Measurements from ENCODE around the gene CTNNA2. TPM values are rescaled to one million over a fixed set of nuclear protein-coding genes. Genes with fewer than 3 reads are reported as not detected.

The CTNNA2 gene
- total RNA-seq, 5 donors from 2014 or later (not counting 1 experiment from before 2014, with no cell fraction given), result not detected

- H3K4me3 ChIP-seq (ENCODE audit: control insufficient read depth in 1 of 2, extremely low read depth in 1 of 2, low read length in 1 of 2), result no peak overlapping the region
- peaks cover 0 to 5% (median 0%) of the 10 kb centered on the region in 3 donors for H3K9me3 Mint-ChIP-seq
- CTCF ChIA-PET, result interaction anchor here in 1 of 2 donors (0.6 kb wide), 1 partner anchor 559 kb away, joined by 4 read pairs; no protein-coding TSS in a partner anchor
- H3K4me3 Mint-ChIP-seq, result no peak overlapping the region
- no peaks in the 10 kb centered on the region for H3K9me3 ChIP-seq
- no peaks in the 10 kb centered on the region for H3K4me1 ChIP-seq (ENCODE audit: control insufficient read depth in 1 of 2, extremely low read depth in 1 of 2, insufficient read depth in 2 of 2, low read length in 2 of 2)
- H3K27ac ChIP-seq (ENCODE audit: low read length), result no peak overlapping the region
- no peak overlapping the region for H3K27ac Mint-ChIP-seq
- no peaks in the 10 kb centered on the region for H3K4me1 Mint-ChIP-seq
- no peaks in the 10 kb centered on the region for H3K27me3 Mint-ChIP-seq
- DNase-seq, result no peak
- POLR2A ChIA-PET, result no interaction called here
- no peaks in the 10 kb centered on the region for H3K27me3 ChIP-seq (replicated peaks in 1 of 2; ENCODE audit: control insufficient read depth in 2 of 2, extremely low read depth in 1 of 2, insufficient read depth in 2 of 2, low read length in 1 of 2)
- no peak for ATAC-seq (replicated peaks in 1 of 4)
- 95% methylated on average over 22 of the region's 22 CpGs for WGBS (ENCODE audit: insufficient coverage)
- no peaks in the 10 kb centered on the region for H3K36me3 ChIP-seq (ENCODE audit: control insufficient read depth in 2 of 2, extremely low read depth in 1 of 2, insufficient read depth in 1 of 2, low read length in 1 of 2)
- no peaks in the 10 kb centered on the region for H3K36me3 Mint-ChIP-seq
Measured at GRCh38 chr2:79909521-79909920, 396.7 kb downstream of the CTNNA2 start.

DNA sequence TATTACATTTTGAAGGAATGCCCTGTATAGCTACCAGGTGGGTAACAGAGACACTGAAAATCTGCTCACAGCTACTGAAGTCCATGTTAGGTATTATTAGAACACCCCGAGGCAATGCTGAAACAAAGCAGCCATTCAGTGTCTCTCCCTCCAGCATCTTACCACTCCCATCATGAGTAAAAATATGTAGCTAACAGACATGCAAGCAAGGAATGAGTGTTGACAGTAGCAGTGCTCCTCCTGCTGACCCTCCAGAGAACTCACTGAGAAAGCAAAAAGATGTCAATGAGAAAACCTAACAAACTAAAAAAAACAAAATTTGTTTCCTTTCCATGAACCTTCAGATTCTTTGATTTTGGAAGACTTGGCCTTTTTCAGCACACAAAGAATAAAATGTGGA lies 397.8 kb downstream of the CTNNA2 start:
- Mint-ChIP-seq H3K9me3 (peaks cover 0 to 5% (median 0%) of the 10 kb centered on the region in 3 donors), H3K36me3 (no peaks in the 10 kb centered on the region), H3K4me3 (no peak overlapping the region), H3K27me3 (no peaks in the 10 kb centered on the region), H3K4me1 (no peaks in the 10 kb centered on the region), H3K27ac (no peak overlapping the region)
- no CpG with 5 or more reads among the region's 1 CpG for WGBS (ENCODE audit: insufficient coverage)
- ChIA-PET CTCF (no interaction called here), POLR2A (no interaction called here)
- Histone ChIP-seq H3K4me3 (ENCODE audit: control insufficient read depth in 1 of 2, extremely low read depth in 1 of 2, low read length in 1 of 2) (no peak overlapping the region), H3K4me1 (ENCODE audit: control insufficient read depth in 1 of 2, extremely low read depth in 1 of 2, insufficient read depth in 2 of 2, low read length in 2 of 2) (no peaks in the 10 kb centered on the region), H3K36me3 (ENCODE audit: control insufficient read depth in 2 of 2, extremely low read depth in 1 of 2, insufficient read depth in 1 of 2, low read length in 1 of 2) (no peaks in the 10 kb centered on the region), H3K27ac (ENCODE audit: low read length) (no peak overlapping the region), H3K9me3 (no peaks in the 10 kb centered on the region), H3K27me3 (replicated peaks in 1 of 2; ENCODE audit: control insufficient read depth in 2 of 2, extremely low read depth in 1 of 2, insufficient read depth in 2 of 2, low read length in 1 of 2) (no peaks in the 10 kb centered on the region)
- no peak for DNase-seq
- ATAC-seq (replicated peaks in 1 of 4), result no peak

GRCh38 chr2:79915455-79915854 lies 402.6 kb downstream of the CTNNA2 start:
- H3K9me3 Mint-ChIP-seq, result peaks cover 1 to 7% (median 5%) of the 10 kb centered on the region in 3 donors
- 80% methylated on average over 1 of the region's 4 CpGs for WGBS (ENCODE audit: insufficient coverage)
- no peaks in the 10 kb centered on the region for H3K27me3 Mint-ChIP-seq
- no peak overlapping the region for H3K4me3 ChIP-seq (ENCODE audit: control insufficient read depth in 1 of 2, extremely low read depth in 1 of 2, low read length in 1 of 2)
- H3K36me3 ChIP-seq (ENCODE audit: control insufficient read depth in 2 of 2, extremely low read depth in 1 of 2, insufficient read depth in 1 of 2, low read length in 1 of 2), result no peaks in the 10 kb centered on the region
- H3K4me3 Mint-ChIP-seq, result no peak overlapping the region
- no peak overlapping the region for H3K27ac Mint-ChIP-seq
- ATAC-seq (replicated peaks in 1 of 4) (no peak), DNase-seq (no peak)
- H3K9me3 ChIP-seq, result no peaks in the 10 kb centered on the region
- H3K36me3 Mint-ChIP-seq, result no peaks in the 10 kb centered on the region
- CTCF ChIA-PET, result no interaction called here
- no peaks in the 10 kb centered on the region for H3K4me1 ChIP-seq (ENCODE audit: control insufficient read depth in 1 of 2, extremely low read depth in 1 of 2, insufficient read depth in 2 of 2, low read length in 2 of 2)
- no peak overlapping the region for H3K27ac ChIP-seq (ENCODE audit: low read length)
- H3K4me1 Mint-ChIP-seq, result no peaks in the 10 kb centered on the region
- H3K27me3 ChIP-seq (replicated peaks in 1 of 2; ENCODE audit: control insufficient read depth in 2 of 2, extremely low read depth in 1 of 2, insufficient read depth in 2 of 2, low read length in 1 of 2), result no peaks in the 10 kb centered on the region
- POLR2A ChIA-PET, result no interaction called here

- Histone ChIP-seq H3K27me3 (replicated peaks in 1 of 2; ENCODE audit: control insufficient read depth in 2 of 2, extremely low read depth in 1 of 2, insufficient read depth in 2 of 2, low read length in 1 of 2) (no peaks in the 10 kb centered on the region), H3K4me3 (ENCODE audit: control insufficient read depth in 1 of 2, extremely low read depth in 1 of 2, low read length in 1 of 2) (no peak overlapping the region), H3K27ac (ENCODE audit: low read length) (no peak overlapping the region), H3K36me3 (ENCODE audit: control insufficient read depth in 2 of 2, extremely low read depth in 1 of 2, insufficient read depth in 1 of 2, low read length in 1 of 2) (no peaks in the 10 kb centered on the region), H3K4me1 (ENCODE audit: control insufficient read depth in 1 of 2, extremely low read depth in 1 of 2, insufficient read depth in 2 of 2, low read length in 2 of 2) (no peaks in the 10 kb centered on the region), H3K9me3 (no peaks in the 10 kb centered on the region)
- no peaks in the 10 kb centered on the region for H3K36me3 Mint-ChIP-seq
- DNase-seq (no peak), ATAC-seq (replicated peaks in 1 of 4) (no peak)
- H3K27ac Mint-ChIP-seq, result no peak overlapping the region
- no peak overlapping the region for H3K4me3 Mint-ChIP-seq
- ChIA-PET POLR2A (no interaction called here), CTCF (no interaction called here)
- peaks cover 2 to 9% (median 8%) of the 10 kb centered on the region in 3 donors for H3K9me3 Mint-ChIP-seq
- no CpG with 5 or more reads among the region's 4 CpGs for WGBS (ENCODE audit: insufficient coverage)
- H3K4me1 Mint-ChIP-seq, result no peaks in the 10 kb centered on the region
- no peaks in the 10 kb centered on the region for H3K27me3 Mint-ChIP-seq
Measured at GRCh38 chr2:79916285-79916684, 403.4 kb downstream of the CTNNA2 start.

DNA sequence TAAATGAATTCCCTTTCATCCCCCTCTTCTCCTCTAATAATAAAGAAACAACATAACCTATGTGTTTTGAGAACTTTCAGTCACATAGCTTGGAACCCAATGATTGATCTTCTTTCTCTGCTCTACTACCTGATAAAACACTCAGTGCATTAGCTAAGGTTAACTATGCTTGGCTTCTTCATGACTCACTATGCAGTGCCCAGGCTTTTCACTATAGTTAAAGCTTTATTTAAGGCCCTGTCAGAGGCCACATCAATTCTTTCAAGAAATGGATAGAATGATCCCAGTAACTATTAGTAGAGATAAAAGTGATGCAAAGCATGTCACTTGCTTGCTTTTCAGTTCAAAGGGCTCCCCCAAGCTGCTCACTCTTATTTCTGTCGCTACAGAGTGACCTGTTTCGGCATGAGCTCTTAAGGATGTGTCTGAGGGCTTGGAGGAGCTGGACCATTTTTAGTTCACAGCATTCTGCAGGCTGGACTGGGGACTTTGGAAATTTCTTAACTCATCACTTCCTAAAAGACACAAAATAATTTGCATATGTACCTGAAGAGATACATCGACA lies 407.7 kb downstream of the CTNNA2 start:
- H3K36me3 Mint-ChIP-seq, result no peaks in the 10 kb centered on the region
- no peak overlapping the region for H3K4me3 Mint-ChIP-seq
- ChIA-PET POLR2A (no interaction called here), CTCF (no interaction called here)
- no peak overlapping the region for H3K27ac ChIP-seq (ENCODE audit: low read length)
- H3K4me1 ChIP-seq (ENCODE audit: control insufficient read depth in 1 of 2, extremely low read depth in 1 of 2, insufficient read depth in 2 of 2, low read length in 2 of 2), result no peaks in the 10 kb centered on the region
- H3K4me3 ChIP-seq (ENCODE audit: control insufficient read depth in 1 of 2, extremely low read depth in 1 of 2, low read length in 1 of 2), result no peak overlapping the region
- no CpG with 5 or more reads among the region's 3 CpGs for WGBS (ENCODE audit: insufficient coverage)
- H3K27ac Mint-ChIP-seq, result no peak overlapping the region
- no peaks in the 10 kb centered on the region for H3K36me3 ChIP-seq (ENCODE audit: control insufficient read depth in 2 of 2, extremely low read depth in 1 of 2, insufficient read depth in 1 of 2, low read length in 1 of 2)
- H3K4me1 Mint-ChIP-seq, result no peaks in the 10 kb centered on the region
- H3K9me3 ChIP-seq, result no peaks in the 10 kb centered on the region
- H3K27me3 ChIP-seq (replicated peaks in 1 of 2; ENCODE audit: control insufficient read depth in 2 of 2, extremely low read depth in 1 of 2, insufficient read depth in 2 of 2, low read length in 1 of 2), result no peaks in the 10 kb centered on the region
- ATAC-seq (replicated peaks in 1 of 4) (no peak), DNase-seq (no peak)
- no peaks in the 10 kb centered on the region for H3K27me3 Mint-ChIP-seq
- peaks cover 4 to 12% (median 6%) of the 10 kb centered on the region in 3 donors for H3K9me3 Mint-ChIP-seq

- ATAC-seq (replicated peaks in 1 of 4), result no peak
- Mint-ChIP-seq H3K9me3 (peaks cover 3 to 8% (median 8%) of the 10 kb centered on the region in 3 donors), H3K27me3 (peaks cover 0 to 8% of the 10 kb centered on the region in 2 donors), H3K27ac (no peak overlapping the region), H3K4me1 (no peaks in the 10 kb centered on the region), H3K36me3 (no peaks in the 10 kb centered on the region), H3K4me3 (no peak overlapping the region)
- no peak for DNase-seq
- Histone ChIP-seq H3K27ac (ENCODE audit: low read length) (no peak overlapping the region), H3K36me3 (ENCODE audit: control insufficient read depth in 2 of 2, extremely low read depth in 1 of 2, insufficient read depth in 1 of 2, low read length in 1 of 2) (no peaks in the 10 kb centered on the region), H3K27me3 (replicated peaks in 1 of 2; ENCODE audit: control insufficient read depth in 2 of 2, extremely low read depth in 1 of 2, insufficient read depth in 2 of 2, low read length in 1 of 2) (no peaks in the 10 kb centered on the region), H3K4me1 (ENCODE audit: control insufficient read depth in 1 of 2, extremely low read depth in 1 of 2, insufficient read depth in 2 of 2, low read length in 2 of 2) (no peaks in the 10 kb centered on the region), H3K4me3 (ENCODE audit: control insufficient read depth in 1 of 2, extremely low read depth in 1 of 2, low read length in 1 of 2) (no peak overlapping the region), H3K9me3 (no peaks in the 10 kb centered on the region)
- CTCF ChIA-PET, result no interaction called here
- POLR2A ChIA-PET, result no interaction called here
- no CpG with 5 or more reads among the region's 3 CpGs for WGBS (ENCODE audit: insufficient coverage)
Measured at GRCh38 chr2:79929624-79930023, 416.8 kb downstream of the CTNNA2 start.
